PC-9 (cell line): ENCODE measurements around the gene SP140.
"Not testable (repeated sequence)": the region's sequence is repeated elsewhere in the genome, so short reads cannot be mapped to it uniquely, and the experiment has no call there.

Source experiments
- CTCF ChIP-seq: fragments of 200-600 bp; sonication (generic); conservative IDR thresholded peaks from 2 replicates; pipeline ENCODE4 v1.6.1; 2017; ENCODE audit warnings: mixed run types, antibody characterized with exemption, mild to moderate bottlenecking, moderate library complexity
- EZH2 ChIP-seq: fragments of 200-600 bp; sonication (generic); IDR thresholded peaks from 2 replicates; pipeline ENCODE4 v1.8.0; 2017; ENCODE audit warnings: antibody characterized with exemption, low read depth

- not testable (repeated sequence) for TF ChIP-seq CTCF, EZH2
Measured at GRCh38 chr2:230264945-230265344, 39.4 kb downstream of the SP140 start.
